HepG2 (cell line): ENCODE results near the gene AXIN1. TPM values are rescaled to one million over a fixed set of nuclear protein-coding genes. Genes with fewer than 3 reads are reported as not detected.

ENCODE experiments used
- ATAC-seq: fragments of 200-7000 bp; cut with Tn5 transposase; 3 replicates; pipeline ENCODE4 v1.9.1; 2020; ENCODE audit warnings: mild to moderate bottlenecking, moderate library complexity
- BruUV-seq: library from RNA; stranded (reverse); fragments of 400-500 nt; replicated peaks from 2 replicates; lab custom pipeline; 2021; lab: Mats Ljungman, UMichigan
- CTCF ChIA-PET: fragments of 300-600 bp; formaldehyde crosslinking; extraction: SDS; loops from one replicate; lab custom pipeline; 2021; ENCODE audit warnings: low total read pairs, inconsistent platforms, low intra/inter-chr PET ratio; lab: Yijun Ruan, JAX
- POLR2A ChIA-PET: fragments of 350-600 bp; sonication (Branson Sonifier 250); formaldehyde crosslinking; loops from one replicate; lab custom pipeline; 2020; ENCODE audit warnings: antibody characterized with exemption, inconsistent platforms; lab: Yijun Ruan, JAX
- DNase-seq: peaks from one replicate; pipeline ENCODE4 v3.0.0-alpha.2; 2015; ENCODE audit warnings: low spot score
- FAIRE-seq: peaks from 3 replicates; lab custom pipeline; 2011; peaks lifted over from hg19 to GRCh38; lab: Jason Lieb, UNC
- H2AFZ ChIP-seq: one replicate; pipeline ENCODE4 v1.6.1; 2011; ENCODE audit warnings: low read length, inconsistent platforms
- H3K27ac ChIP-seq: fragments of 300-600 bp; 3 replicates; pipeline ENCODE4 v1.8.0; 2011; ENCODE audit warnings: mixed run types, mild to moderate bottlenecking, mixed read lengths, low read length, inconsistent platforms; ENCODE audit not compliant: insufficient read depth; ENCODE audit errors: extremely low read length
- H3K27me3 ChIP-seq, 2 experiments: fragments of 200-600 bp in 1 of 2; 2 replicates in 1 of 2; 3 replicates in 1 of 2; pipeline versions ENCODE4 v1.6.0 to v1.8.0; 2011; ENCODE audit warnings: low read length in 2 of 2, mild to moderate bottlenecking in 2 of 2, moderate library complexity in 2 of 2, inconsistent platforms in 1 of 2; ENCODE audit not compliant: insufficient read depth in 2 of 2, control insufficient read depth in 1 of 2
- H3K36me3 ChIP-seq, 2 experiments: fragments of 200-600 bp in 1 of 2; replicated peaks in 1 of 2; 2 replicates in 1 of 2; 3 replicates in 1 of 2; pipeline versions ENCODE4 v1.5.1 to v1.8.0; 2011; ENCODE audit warnings: low read length in 2 of 2, inconsistent platforms in 1 of 2; ENCODE audit not compliant: insufficient read depth in 2 of 2, control insufficient read depth in 1 of 2
- H3K4me1 ChIP-seq: 2 replicates; pipeline ENCODE4 v1.5.1; 2012; ENCODE audit warnings: low read length, inconsistent platforms; ENCODE audit not compliant: insufficient read depth
- H3K4me2 ChIP-seq: 2 replicates; pipeline ENCODE4 v1.6.0; 2011; ENCODE audit warnings: low read depth, low read length, inconsistent platforms
- H3K4me3 ChIP-seq, 3 experiments: fragments of 200-600 bp in 1 of 3; sonication (generic), shearing (Covaris generic) in 1 of 3; replicated peaks in 1 of 3; 2 replicates each; pipeline ENCODE4 v1.5.1; 2011 to 2016; ENCODE audit warnings: low read length in 3 of 3, inconsistent platforms in 2 of 3, low read depth in 2 of 3, mild to moderate bottlenecking in 2 of 3, control low read depth in 1 of 3, mixed read lengths in 1 of 3; ENCODE audit not compliant: insufficient read depth in 1 of 3
- H3K79me2 ChIP-seq: one replicate; pipeline ENCODE4 v1.6.1; 2011; ENCODE audit warnings: low read length, inconsistent platforms; ENCODE audit not compliant: insufficient read depth
- H3K9ac ChIP-seq: 2 replicates; pipeline ENCODE4 v1.6.0; 2011; ENCODE audit warnings: mild to moderate bottlenecking, low read depth, low read length, inconsistent platforms; ENCODE audit not compliant: insufficient read depth
- H3K9me3 ChIP-seq: 2 replicates; pipeline ENCODE4 v1.5.1; 2012; ENCODE audit warnings: mild to moderate bottlenecking, low read length
- H4K20me1 ChIP-seq: 2 replicates; pipeline ENCODE4 v1.6.0; 2011; ENCODE audit warnings: inconsistent platforms, mild to moderate bottlenecking, low read length, moderate library complexity; ENCODE audit not compliant: insufficient read depth
- AGO2 ChIP-seq: fragments of 200-400 bp; formaldehyde crosslinking; optimal IDR thresholded peaks from 2 replicates; pipeline ENCODE3; 2017; ENCODE audit warnings: mild to moderate bottlenecking, low read depth, low read length, moderate library complexity
- DDIT3 ChIP-seq: sonication (generic); formaldehyde crosslinking; IDR thresholded peaks from 2 replicates; pipeline ENCODE4 v1.4.0; 2020; ENCODE audit warnings: mild to moderate bottlenecking, missing genetic modification reagents
- NR1H2 ChIP-seq: sonication (generic); formaldehyde crosslinking; IDR thresholded peaks from 2 replicates; pipeline ENCODE4 v1.8.1; 2022; ENCODE audit warnings: low read depth, missing genetic modification reagents, borderline replicate concordance
- PAX8 ChIP-seq: sonication (generic); formaldehyde crosslinking; IDR thresholded peaks from 2 replicates; pipeline ENCODE4 v1.8.0; 2022; ENCODE audit warnings: mild to moderate bottlenecking, missing genetic modification reagents, borderline replicate concordance
- PITX1 ChIP-seq: sonication (generic); formaldehyde crosslinking; IDR thresholded peaks from 2 replicates; pipeline ENCODE4 v1.5.1; 2020; ENCODE audit warnings: mild to moderate bottlenecking, missing genetic modification reagents
- POLR2A ChIP-seq, 2 experiments: IDR thresholded peaks; 2 replicates each; pipeline ENCODE4 v1.6.1; 2011; ENCODE audit warnings: low read depth in 2 of 2, low read length in 2 of 2, mild to moderate bottlenecking in 1 of 2, moderate library complexity in 1 of 2; ENCODE audit not compliant: insufficient read depth in 1 of 2
- PRDM15 ChIP-seq: sonication (generic); formaldehyde crosslinking; IDR thresholded peaks from 2 replicates; pipeline ENCODE4 v1.4.0; 2020; ENCODE audit warnings: missing genetic modification reagents
- PRPF4 ChIP-seq: fragments of 200-400 bp; formaldehyde crosslinking; IDR thresholded peaks from 2 replicates; pipeline ENCODE4 v1.6.1; 2016; ENCODE audit warnings: low read length, low read depth; ENCODE audit not compliant: poor library complexity, severe bottlenecking
- REXO4 ChIP-seq: sonication (generic); formaldehyde crosslinking; IDR thresholded peaks from 2 replicates; pipeline ENCODE4 v1.8.0; 2022; ENCODE audit warnings: missing genetic modification reagents, mild to moderate bottlenecking, borderline replicate concordance
- WGBS: methylation state at CpG from one replicate; pipeline ENCODE4 v1.1.6; 2017; ENCODE audit warnings: low lambda C conversion rate; 5-methylcytosine and 5-hydroxymethylcytosine counted together
- in situ Hi-C: cut with HindIII; loops from 2 replicates; pipeline ENCODE4 v1.10.0; 2017; ENCODE audit warnings: low pct_unique_long_range_greater_than_20kb; ENCODE audit not compliant: extremely low pct_ligation_motif_present
- intact Hi-C: fragments of 100-400 bp; cut with micrococcal nuclease; formaldehyde crosslinking; loops from one replicate; pipeline ENCODE4 v1.10.0; 2022; ENCODE audit not compliant: unreplicated experiment
- polyA plus RNA-seq, 8 experiments: library from polyadenylated mRNA; depleted of rRNA in 3 of 8; stranded (reverse) in 7 of 8; unstranded in 1 of 8; fragments of >200 nt; fragmentation: Illumina TruSeq in 4 of 8; extraction: Trizol in 4 of 8; gene quantifications; 2 replicates each; pipeline versions ENCODE4 v1.2.1 to v1.2.3, GENCODE V29; 2011 to 2016; ENCODE audit warnings: low read depth in 4 of 8, missing spikeins in 1 of 8, mixed read lengths in 1 of 8; ENCODE audit not compliant: insufficient read depth in 1 of 8
- total RNA-seq, 5 experiments: library from RNA; depleted of rRNA; stranded (reverse); fragments of >200 nt; fragmentation: Illumina TruSeq; extraction: Trizol; gene quantifications; 2 replicates each; pipeline ENCODE4 v1.2.3, GENCODE V29; 2016; ENCODE audit warnings: low read depth in 1 of 5

The AXIN1 gene
- total and polyA plus RNA-seq, 2 of the 13 experiments (the other 11 are each of a cell fraction or from before 2014, with no cell fraction given), result 24.0 to 26.0 TPM

DNA sequence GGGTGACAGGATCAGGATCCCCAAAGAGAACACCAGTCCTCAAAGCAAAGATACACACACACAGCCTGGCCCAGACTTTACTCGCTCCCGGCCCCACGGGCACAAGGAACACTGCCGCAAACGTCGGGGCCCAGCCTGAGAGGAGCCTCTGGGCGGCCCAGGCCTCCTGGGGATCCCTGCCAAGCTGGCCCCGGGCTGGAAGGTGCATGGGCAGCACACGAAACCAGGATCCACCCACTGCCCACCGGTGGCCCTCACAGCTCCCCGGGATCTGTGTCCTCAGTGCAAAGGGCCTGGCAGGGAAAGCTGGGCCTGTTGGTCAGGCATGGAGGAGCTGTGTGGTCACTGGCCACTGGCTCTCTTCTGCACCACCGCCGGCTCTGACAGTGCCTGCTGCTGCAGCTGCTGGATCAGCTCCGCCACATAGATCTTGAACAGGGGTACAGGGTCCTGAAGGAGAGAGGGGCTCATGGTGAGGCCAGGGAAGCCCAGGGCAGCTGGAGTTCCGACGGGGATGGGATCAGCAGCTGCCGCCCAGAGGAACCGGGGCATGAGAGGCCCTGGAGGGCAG lies 14.9 kb upstream of the AXIN1 start:
- Histone ChIP-seq H3K4me2 (no peak overlapping the region), H3K79me2 (peaks cover 6% of the 10 kb centered on the region), H3K36me3 (peaks cover 5 to 26% of the 10 kb centered on the region in 2 experiments; a peak in 4 of 5 replicates), H3K9me3 (no peaks in the 10 kb centered on the region), H2AFZ (no peak overlapping the region), H3K27me3 (peaks cover 1 to 13% of the 10 kb centered on the region in 2 experiments; a peak in 4 of 5 replicates), H3K27ac (no peak overlapping the region), H3K9ac (no peak overlapping the region), H3K4me3 (no peak overlapping the region), H4K20me1 (no peaks in the 10 kb centered on the region), H3K4me1 (peaks cover 55% of the 10 kb centered on the region)
- intact Hi-C loops, result no loop called here
- CTCF ChIA-PET, result no interaction called here
- BruUV-seq, result no TSS peak
- no peak for DNase-seq
- no peak for FAIRE-seq
- in situ Hi-C loops, result no loop called here
- POLR2A ChIA-PET, result no interaction called here
- no peak for TF ChIP-seq PRPF4
- no peak for TF ChIP-seq DDIT3 (CRISPR knock-in tag)
- TF ChIP-seq PITX1 (CRISPR knock-in tag), result no peak
- TF ChIP-seq PRDM15 (CRISPR knock-in tag), result no peak
- no peak for TF ChIP-seq REXO4
- TF ChIP-seq NR1H2 (CRISPR knock-in tag), result no peak
- peak; percentile 47 for TF ChIP-seq AGO2
- no peak for TF ChIP-seq PAX8 (CRISPR knock-in tag)
- TF ChIP-seq POLR2A (IDR thresholded peaks at IDR 0.05; ENCODE audit: insufficient read depth in 1 of 2, low read depth in 2 of 2, low read length in 2 of 2), result 0 out of 4 replicates have a peak, but pooled peaks of 1 of the 2 experiments have one; percentile 9
- ATAC-seq, result no peak
- WGBS, result 90% methylated on average over 11 of the region's 18 CpGs
